Measurements from ENCODE around the gene WFS1. TPM values are rescaled to one million over a fixed set of nuclear protein-coding genes. Genes with fewer than 3 reads are reported as not detected.

Gene WFS1
- polyA plus RNA-seq, 1 donor = 32.4 TPM

DNA sequence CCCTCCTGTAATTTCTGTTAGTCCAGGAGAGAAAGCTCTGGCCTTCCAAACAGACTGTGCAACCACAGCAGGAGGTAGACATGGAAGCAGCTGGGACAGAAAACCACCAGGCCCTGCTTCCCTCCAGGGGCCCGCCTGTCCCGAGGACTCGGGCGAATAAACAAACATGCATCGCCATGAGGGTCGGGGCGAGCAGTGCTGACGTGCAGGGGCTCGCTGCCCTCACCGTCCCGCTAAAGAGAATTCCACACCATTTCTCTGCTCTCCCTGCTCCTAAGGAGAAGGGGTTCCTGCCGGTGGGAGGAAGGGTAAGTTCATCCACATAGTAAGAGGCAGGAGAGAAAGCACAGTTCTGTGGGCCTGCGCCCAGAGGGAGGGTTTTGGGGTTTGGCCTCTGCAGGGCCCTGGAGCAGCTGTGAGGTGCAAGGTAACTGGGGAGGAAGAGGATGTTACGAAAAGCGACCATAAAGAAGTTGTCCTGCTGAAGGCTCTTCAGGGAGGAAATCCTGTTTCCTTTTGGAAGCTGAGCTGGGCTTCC lies 54.9 kb downstream of the WFS1 start:
- WGBS (ENCODE audit: insufficient coverage, low lambda C conversion rate) = no CpG with 5 or more reads among the region's 15 CpGs

DNA sequence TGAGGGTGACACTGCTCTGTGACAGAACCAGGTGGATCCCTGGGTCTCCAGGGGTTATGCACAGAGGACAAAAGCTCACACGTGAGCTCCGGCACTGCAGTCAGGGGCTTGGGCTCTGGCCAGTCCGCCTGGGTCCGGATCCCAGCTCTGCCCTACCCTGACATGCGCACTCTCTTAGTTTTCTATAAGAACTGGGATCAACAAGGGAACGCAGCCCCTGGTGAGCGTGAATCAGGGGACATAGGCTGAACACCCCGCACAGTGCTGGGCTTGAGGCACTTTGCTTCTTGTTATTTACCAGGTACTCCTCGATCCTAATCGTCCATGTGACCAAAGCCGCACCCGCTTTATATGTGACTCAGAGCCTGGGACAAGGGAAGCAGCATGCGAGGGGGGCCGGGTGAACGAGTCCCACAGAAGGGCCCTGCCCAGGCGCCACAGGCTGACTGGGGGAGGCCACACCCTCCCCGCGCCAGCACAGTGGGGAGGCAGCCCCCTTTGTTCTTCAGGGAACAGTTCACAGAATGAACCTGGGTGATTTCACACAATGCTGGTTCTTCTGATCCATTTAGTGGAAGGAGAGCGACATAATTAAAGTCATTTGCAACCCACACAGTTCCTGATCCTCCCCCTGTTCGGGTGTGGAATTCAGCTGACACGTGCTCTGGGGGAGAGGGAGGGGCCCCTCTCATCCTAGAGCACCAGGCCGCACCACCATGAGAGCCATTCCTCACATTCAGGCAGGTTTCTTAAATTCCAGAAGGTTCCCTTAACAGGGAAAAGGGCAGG lies 55.5 kb downstream of the WFS1 start:
- Histone ChIP-seq H3K27ac (ENCODE audit: low read length) (no peak overlapping the region), H3K4me3 (ENCODE audit: low read length) (no peak overlapping the region), H3K36me3 (ENCODE audit: control insufficient read depth, insufficient read depth, low read length) (no peaks in the 10 kb centered on the region), H3K4me1 (ENCODE audit: control insufficient read depth, insufficient read depth, low read length) (peaks cover 6% of the 10 kb centered on the region), H3K27me3 (ENCODE audit: control insufficient read depth, insufficient read depth, low read length) (peaks cover 10% of the 10 kb centered on the region), H3K9me3 (ENCODE audit: control insufficient read depth, low read depth, low read length) (peaks cover 3% of the 10 kb centered on the region)
- DNase-seq = peak; percentile 63 to 84
- WGBS (ENCODE audit: insufficient coverage, low lambda C conversion rate) = no CpG with 5 or more reads among the region's 22 CpGs

More for the DNA sequence above, 54.9 kb downstream of the WFS1 start:
- no peak for DNase-seq
- Histone ChIP-seq H3K4me1 (ENCODE audit: control insufficient read depth, insufficient read depth, low read length) (peaks cover 6% of the 10 kb centered on the region), H3K27me3 (ENCODE audit: control insufficient read depth, insufficient read depth, low read length) (peaks cover 10% of the 10 kb centered on the region), H3K27ac (ENCODE audit: low read length) (no peak overlapping the region), H3K36me3 (ENCODE audit: control insufficient read depth, insufficient read depth, low read length) (no peaks in the 10 kb centered on the region), H3K9me3 (ENCODE audit: control insufficient read depth, low read depth, low read length) (peaks cover 3% of the 10 kb centered on the region), H3K4me3 (ENCODE audit: low read length) (no peak overlapping the region)

DNA sequence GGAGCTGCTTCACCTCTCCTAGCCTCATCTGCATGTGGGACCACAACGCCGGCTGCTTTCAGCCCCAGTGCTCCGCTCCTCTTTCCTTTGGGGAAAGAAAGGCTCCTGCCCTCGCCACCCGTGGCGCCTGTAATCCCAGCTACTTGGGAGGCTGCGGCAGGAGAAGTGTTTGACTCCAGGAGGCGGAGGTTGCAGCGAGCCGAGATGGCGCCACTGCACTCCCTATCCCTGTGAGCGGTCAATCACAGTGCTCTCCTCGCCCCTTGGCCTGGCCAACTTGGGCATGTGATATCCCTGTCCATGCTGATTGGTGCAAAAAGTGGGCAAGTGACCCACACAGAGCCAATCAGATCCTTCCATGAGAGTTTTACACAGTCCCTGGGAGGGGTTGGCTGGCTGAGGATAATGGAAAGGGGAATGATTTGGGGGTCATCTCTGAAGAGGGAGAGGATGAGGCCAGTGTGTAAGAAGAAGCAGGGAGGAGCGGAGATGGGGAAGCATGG lies 56.2 kb downstream of the WFS1 start:
- H3K4me1 ChIP-seq (ENCODE audit: control insufficient read depth, insufficient read depth, low read length) = peaks cover 6% of the 10 kb centered on the region
- H3K4me3 ChIP-seq (ENCODE audit: low read length) = no peak overlapping the region
- peaks cover 10% of the 10 kb centered on the region for H3K27me3 ChIP-seq (ENCODE audit: control insufficient read depth, insufficient read depth, low read length)
- peaks cover 3% of the 10 kb centered on the region for H3K9me3 ChIP-seq (ENCODE audit: control insufficient read depth, low read depth, low read length)
- DNase-seq = no peak
- no peaks in the 10 kb centered on the region for H3K36me3 ChIP-seq (ENCODE audit: control insufficient read depth, insufficient read depth, low read length)
- 100% methylated on average over 1 of the region's 14 CpGs for WGBS (ENCODE audit: insufficient coverage, low lambda C conversion rate)
- H3K27ac ChIP-seq (ENCODE audit: low read length) = no peak overlapping the region

DNA sequence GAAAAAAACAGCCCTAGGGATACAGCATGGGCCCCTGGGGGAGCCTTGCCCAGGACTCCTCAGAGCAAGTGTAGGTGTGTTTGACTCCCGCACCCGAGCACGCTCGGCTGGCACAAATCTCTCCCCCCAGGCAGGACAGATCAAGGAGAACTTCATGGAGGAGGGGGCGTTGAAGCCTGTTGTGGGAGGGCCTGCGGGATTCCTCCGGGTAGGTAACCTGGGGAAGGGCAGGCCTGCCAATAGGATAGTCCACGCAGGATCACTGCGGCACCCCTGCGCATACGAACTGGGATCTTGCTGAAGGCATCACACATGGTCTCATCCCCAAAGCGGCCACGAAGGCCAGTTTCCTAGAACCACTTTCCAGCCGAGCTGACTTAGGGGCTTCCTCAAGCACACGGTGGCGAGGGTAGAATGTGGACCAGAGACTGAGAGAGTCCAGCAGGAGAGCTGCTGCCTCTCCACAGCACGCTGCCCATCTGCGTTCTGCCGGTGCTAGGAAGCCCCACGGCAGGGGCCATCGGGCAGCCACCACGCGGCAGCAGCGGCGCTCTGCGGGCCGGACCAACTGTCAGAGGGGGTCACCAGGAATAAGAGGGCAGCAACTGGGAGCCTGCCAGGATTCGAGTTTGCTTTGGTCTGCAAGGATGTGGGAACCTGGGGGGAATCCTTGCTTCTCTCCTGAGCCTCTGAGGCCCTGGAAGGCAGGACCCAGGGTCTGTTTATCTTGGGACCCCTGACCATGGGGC lies 56.8 kb downstream of the WFS1 start:
- H3K4me3 ChIP-seq (ENCODE audit: low read length) = no peak overlapping the region
- peaks cover 10% of the 10 kb centered on the region for H3K27me3 ChIP-seq (ENCODE audit: control insufficient read depth, insufficient read depth, low read length)
- H3K27ac ChIP-seq (ENCODE audit: low read length) = no peak overlapping the region
- H3K4me1 ChIP-seq (ENCODE audit: control insufficient read depth, insufficient read depth, low read length) = peaks cover 6% of the 10 kb centered on the region
- H3K9me3 ChIP-seq (ENCODE audit: control insufficient read depth, low read depth, low read length) = peaks cover 4% of the 10 kb centered on the region
- H3K36me3 ChIP-seq (ENCODE audit: control insufficient read depth, insufficient read depth, low read length) = no peaks in the 10 kb centered on the region
- DNase-seq = no peak
- WGBS (ENCODE audit: insufficient coverage, low lambda C conversion rate) = no CpG with 5 or more reads among the region's 28 CpGs

DNA sequence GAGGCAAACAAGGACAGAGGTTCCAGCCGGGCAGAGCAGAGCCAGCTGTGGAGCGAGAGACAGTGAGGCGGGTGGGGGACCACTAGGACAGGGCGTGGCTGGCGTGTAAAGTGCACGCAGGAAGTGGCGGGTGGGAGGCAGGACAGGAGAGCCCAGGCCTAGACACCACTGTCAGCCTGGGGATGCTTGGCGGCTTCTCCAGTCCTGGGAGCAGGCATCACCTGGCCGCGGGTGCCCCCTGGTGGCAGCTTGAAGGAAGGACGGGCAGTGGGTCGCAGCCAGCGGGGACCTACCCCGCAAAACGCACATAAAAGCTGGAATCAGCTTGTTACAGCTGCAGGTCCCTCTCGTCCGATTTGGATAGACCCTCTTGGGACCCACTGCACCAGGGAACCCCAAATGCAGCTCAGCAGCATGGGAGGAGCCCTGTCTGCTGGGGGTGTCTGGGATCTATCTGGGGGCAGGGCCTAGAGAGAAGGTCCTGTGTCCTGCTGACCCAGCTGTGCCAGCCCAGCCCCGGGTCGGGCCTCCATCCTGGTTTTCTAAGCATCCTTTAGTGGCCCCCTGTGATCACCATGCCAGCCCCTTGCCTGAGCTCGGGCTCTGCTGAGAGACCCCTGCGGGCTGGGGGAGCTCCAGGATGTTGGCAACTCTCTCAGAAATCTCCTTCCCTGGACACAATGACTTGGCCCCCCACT lies 57.7 kb downstream of the WFS1 start:
- no peak overlapping the region for H3K27ac ChIP-seq (ENCODE audit: low read length)
- WGBS (ENCODE audit: insufficient coverage, low lambda C conversion rate) = no CpG with 5 or more reads among the region's 21 CpGs
- H3K27me3 ChIP-seq (ENCODE audit: control insufficient read depth, insufficient read depth, low read length) = peaks cover 10% of the 10 kb centered on the region
- H3K36me3 ChIP-seq (ENCODE audit: control insufficient read depth, insufficient read depth, low read length) = no peaks in the 10 kb centered on the region
- H3K4me3 ChIP-seq (ENCODE audit: low read length) = no peak overlapping the region
- peaks cover 6% of the 10 kb centered on the region for H3K4me1 ChIP-seq (ENCODE audit: control insufficient read depth, insufficient read depth, low read length)
- DNase-seq = peak; percentile 47 to 65
- H3K9me3 ChIP-seq (ENCODE audit: control insufficient read depth, low read depth, low read length) = peaks cover 7% of the 10 kb centered on the region

DNA sequence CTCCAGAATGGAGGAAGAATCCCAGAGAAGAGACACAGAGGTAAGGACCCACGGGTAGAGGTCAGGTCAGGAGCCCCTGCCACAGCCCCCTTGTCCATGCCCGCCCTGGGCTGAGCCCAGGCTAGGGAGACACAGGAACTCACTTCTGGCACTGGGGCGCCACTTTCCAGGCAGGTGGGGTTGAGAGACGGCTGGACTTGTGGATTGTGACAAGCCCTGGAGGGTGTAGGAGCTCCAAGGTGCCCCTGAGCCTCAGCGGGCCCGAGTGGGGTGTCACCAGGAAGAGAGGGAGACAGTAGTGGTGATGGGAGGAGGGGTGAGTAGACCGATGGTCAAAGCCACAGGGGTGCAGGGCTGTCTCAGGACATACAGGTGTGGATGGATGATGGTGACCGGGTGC lies 58.9 kb downstream of the WFS1 start:
- no peak for DNase-seq
- H3K4me1 ChIP-seq (ENCODE audit: control insufficient read depth, insufficient read depth, low read length) = peaks cover 6% of the 10 kb centered on the region
- no peak overlapping the region for H3K4me3 ChIP-seq (ENCODE audit: low read length)
- H3K27ac ChIP-seq (ENCODE audit: low read length) = no peak overlapping the region
- no peaks in the 10 kb centered on the region for H3K36me3 ChIP-seq (ENCODE audit: control insufficient read depth, insufficient read depth, low read length)
- peaks cover 10% of the 10 kb centered on the region for H3K27me3 ChIP-seq (ENCODE audit: control insufficient read depth, insufficient read depth, low read length)
- WGBS (ENCODE audit: insufficient coverage, low lambda C conversion rate) = no CpG with 5 or more reads among the region's 8 CpGs
- peaks cover 4% of the 10 kb centered on the region for H3K9me3 ChIP-seq (ENCODE audit: control insufficient read depth, low read depth, low read length)

DNA sequence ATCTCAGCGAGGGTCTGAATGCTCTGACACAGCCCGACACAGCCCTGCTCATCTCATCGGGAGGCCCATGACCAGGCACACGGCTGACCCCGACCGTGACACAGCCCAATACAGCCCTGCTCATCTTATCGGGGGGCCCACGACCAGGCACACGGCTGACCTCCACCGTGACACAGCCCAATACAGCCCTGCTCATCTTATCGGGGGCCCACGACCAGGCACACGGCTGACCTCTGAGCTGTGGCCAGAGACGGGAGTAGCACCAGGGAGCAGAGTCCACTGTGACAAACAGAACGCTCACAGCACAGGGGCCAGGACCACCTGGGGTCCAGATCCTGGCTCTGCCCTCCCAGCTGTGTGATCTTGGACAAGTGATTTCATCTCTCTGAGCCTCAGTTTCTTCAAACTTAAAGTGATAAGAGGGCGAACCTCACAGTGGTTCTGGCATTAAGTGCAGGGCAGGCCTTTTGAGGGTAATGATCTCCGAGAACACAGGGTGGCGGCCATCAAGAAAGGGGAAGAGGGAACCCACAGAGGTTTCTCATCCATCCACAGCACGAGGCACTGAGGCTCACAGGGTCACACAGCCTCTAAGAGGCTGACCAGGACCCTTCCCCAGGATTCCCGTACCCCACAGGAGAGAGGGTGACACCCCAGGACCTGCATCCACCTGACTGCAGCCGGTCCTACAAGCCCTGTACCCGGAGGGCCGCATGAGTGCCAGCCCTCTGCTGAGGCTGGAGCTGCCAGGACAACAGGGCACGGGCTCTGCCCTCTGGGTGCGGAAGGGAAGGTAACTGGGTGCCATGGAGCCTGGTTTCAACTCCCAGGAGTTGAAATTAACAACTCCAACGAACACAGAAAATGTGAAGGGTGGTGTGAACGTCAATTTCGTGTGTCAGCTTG lies 60.1 kb downstream of the WFS1 start:
- H3K27me3 ChIP-seq (ENCODE audit: control insufficient read depth, insufficient read depth, low read length) = peaks cover 13% of the 10 kb centered on the region
- no peak overlapping the region for H3K27ac ChIP-seq (ENCODE audit: low read length)
- WGBS (ENCODE audit: insufficient coverage, low lambda C conversion rate) = no CpG with 5 or more reads among the region's 28 CpGs
- no peak overlapping the region for H3K4me3 ChIP-seq (ENCODE audit: low read length)
- H3K4me1 ChIP-seq (ENCODE audit: control insufficient read depth, insufficient read depth, low read length) = peaks cover 6% of the 10 kb centered on the region
- H3K9me3 ChIP-seq (ENCODE audit: control insufficient read depth, low read depth, low read length) = peaks cover 4% of the 10 kb centered on the region
- no peaks in the 10 kb centered on the region for H3K36me3 ChIP-seq (ENCODE audit: control insufficient read depth, insufficient read depth, low read length)
- no peak for DNase-seq

DNA sequence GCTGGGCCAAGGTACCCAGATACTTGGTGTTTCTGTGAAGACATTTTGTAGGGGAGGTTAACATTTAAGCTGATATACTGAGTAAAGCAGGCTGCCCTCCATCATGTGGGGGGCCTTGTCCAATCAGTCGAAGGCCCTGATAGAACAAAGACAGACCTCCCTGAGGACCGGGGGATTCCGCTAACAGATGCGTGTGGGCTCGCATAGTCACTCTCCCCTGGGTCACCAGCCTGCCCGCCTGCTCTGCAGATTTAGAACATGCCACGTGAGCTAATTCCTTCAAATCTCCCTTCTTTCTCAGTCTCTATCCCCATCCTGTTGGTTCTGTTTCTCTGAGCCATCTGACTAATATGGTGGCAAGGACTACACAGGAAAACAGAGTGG lies 60.7 kb downstream of the WFS1 start:
- no peak overlapping the region for H3K27ac ChIP-seq (ENCODE audit: low read length)
- DNase-seq = no peak
- 67% methylated on average over 1 of the region's 7 CpGs for WGBS (ENCODE audit: insufficient coverage, low lambda C conversion rate)
- H3K4me3 ChIP-seq (ENCODE audit: low read length) = no peak overlapping the region
- H3K27me3 ChIP-seq (ENCODE audit: control insufficient read depth, insufficient read depth, low read length) = peaks cover 13% of the 10 kb centered on the region
- H3K4me1 ChIP-seq (ENCODE audit: control insufficient read depth, insufficient read depth, low read length) = peaks cover 3% of the 10 kb centered on the region
- H3K9me3 ChIP-seq (ENCODE audit: control insufficient read depth, low read depth, low read length) = peaks cover 4% of the 10 kb centered on the region
- H3K36me3 ChIP-seq (ENCODE audit: control insufficient read depth, insufficient read depth, low read length) = no peaks in the 10 kb centered on the region

DNA sequence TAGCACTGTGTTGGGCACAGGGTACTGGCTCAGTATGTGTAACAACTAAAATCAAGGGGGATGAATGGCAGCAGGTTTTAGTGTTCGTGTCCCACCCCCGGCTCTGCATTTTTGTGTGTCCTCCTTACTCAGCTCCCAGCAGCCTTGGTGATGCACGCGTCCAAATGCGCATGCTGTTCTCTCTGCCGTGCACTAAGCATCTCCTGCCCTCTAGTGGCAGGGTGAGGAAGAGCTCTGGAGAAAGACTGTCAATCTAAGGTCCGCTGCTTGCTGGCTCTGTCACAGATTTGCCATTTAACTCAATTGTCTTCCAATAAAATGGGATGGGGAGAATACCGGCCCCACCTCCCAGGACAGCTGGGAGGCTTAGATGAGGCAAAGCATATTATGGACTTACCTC lies 61.4 kb downstream of the WFS1 start:
- Histone ChIP-seq H3K27me3 (ENCODE audit: control insufficient read depth, insufficient read depth, low read length) (peaks cover 13% of the 10 kb centered on the region), H3K27ac (ENCODE audit: low read length) (no peak overlapping the region), H3K9me3 (ENCODE audit: control insufficient read depth, low read depth, low read length) (peaks cover 4% of the 10 kb centered on the region), H3K4me3 (ENCODE audit: low read length) (no peak overlapping the region), H3K36me3 (ENCODE audit: control insufficient read depth, insufficient read depth, low read length) (no peaks in the 10 kb centered on the region), H3K4me1 (ENCODE audit: control insufficient read depth, insufficient read depth, low read length) (no peaks in the 10 kb centered on the region)
- no peak for DNase-seq
- WGBS (ENCODE audit: insufficient coverage, low lambda C conversion rate) = 100% methylated on average over 1 of the region's 8 CpGs
